Measurements from ENCODE around the gene SHISA9.

GRCh38 chr16:12976936-12977335 lies 75.5 kb downstream of the SHISA9 start:
- TF ChIP-seq POLR2A (IDR thresholded peaks at IDR 0.05; ENCODE audit: low read length) (no peak), GATA1 (IDR thresholded peaks at IDR 0.05; ENCODE audit: low read depth, low read length) (no peak)

Data from erythroblast (primary cell).